ENCODE measurements around the gene ELMOD3.

GRCh38 chr2:85400023-85400422 lies 45.5 kb downstream of the ELMOD3 start:
- no peak for TF ChIP-seq CTCF (IDR thresholded peaks at IDR 0.05)
- no peak for TF ChIP-seq POLR2A (IDR thresholded peaks at IDR 0.05)
